Neuron (in vitro differentiated cells): ENCODE measurements around the gene U2AF1.
"Not testable (repeated sequence)": the region's sequence is repeated elsewhere in the genome, so short reads cannot be mapped to it uniquely, and the experiment has no call there.

ENCODE experiments used
- H2AFZ ChIP-seq: one replicate; pipeline ENCODE4 v1.6.1; 2013; ENCODE audit warnings: low read depth, mild to moderate bottlenecking, inconsistent platforms, low read length, moderate library complexity
- H3K27me3 ChIP-seq: one replicate; pipeline ENCODE4 v1.6.1; 2013; ENCODE audit warnings: low read length; ENCODE audit not compliant: insufficient read depth
- H3K36me3 ChIP-seq: one replicate; pipeline ENCODE4 v1.6.1; 2013; ENCODE audit warnings: low read length; ENCODE audit not compliant: insufficient read depth
- H3K4me1 ChIP-seq: one replicate; pipeline ENCODE4 v1.6.1; 2013; ENCODE audit warnings: low read length; ENCODE audit not compliant: insufficient read depth
- H3K4me3 ChIP-seq: 2 replicates; pipeline ENCODE4 v1.5.1; 2013; ENCODE audit warnings: mild to moderate bottlenecking, low read length, moderate library complexity
- H3K9me3 ChIP-seq: one replicate; pipeline ENCODE4 v1.6.1; 2013; ENCODE audit warnings: low read length

U2AF1 gene

DNA sequence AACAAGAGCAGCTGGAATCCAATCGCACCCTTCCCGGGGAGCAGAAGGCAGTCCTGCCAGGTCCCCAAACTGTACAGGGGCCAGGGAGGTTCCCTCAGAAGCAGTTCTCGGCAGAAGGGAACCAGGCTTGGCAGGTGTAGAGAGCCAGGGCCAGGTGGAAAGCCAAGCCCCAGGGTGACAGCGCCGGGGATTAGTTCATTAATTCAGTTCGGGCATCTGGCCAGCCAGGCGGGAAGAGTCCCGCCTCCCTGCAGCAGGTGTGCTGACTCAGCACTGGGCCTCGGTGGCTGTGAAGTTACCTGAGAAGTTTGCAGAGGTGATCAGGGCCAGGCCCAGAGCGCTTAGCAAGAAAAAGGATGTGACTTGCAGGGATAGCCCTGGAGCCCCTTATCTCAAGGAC, 37.7 kb downstream of the U2AF1 start:
- H3K4me1 ChIP-seq, H2AFZ ChIP-seq, H3K27me3 ChIP-seq: not testable (repeated sequence)

DNA sequence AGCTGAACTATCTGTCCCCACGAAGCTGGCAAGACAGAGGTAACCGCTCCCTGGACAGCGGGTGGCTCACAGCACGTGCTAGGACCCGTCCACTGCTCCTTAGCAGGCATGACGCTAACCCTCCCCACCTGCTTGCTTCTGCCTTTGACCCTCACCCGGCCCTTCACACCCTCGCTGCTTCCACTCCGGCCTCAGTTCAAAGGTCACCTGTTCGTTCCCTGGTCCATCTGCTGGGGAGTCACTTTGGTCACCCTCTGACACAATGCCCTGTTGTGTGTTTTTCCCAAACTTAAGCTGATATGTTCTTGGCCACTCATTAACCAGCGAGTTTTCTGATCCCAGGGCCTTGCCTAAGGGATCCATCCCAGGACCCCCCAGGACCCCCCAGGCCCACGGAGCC, 39.3 kb downstream of the U2AF1 start:
- H3K36me3 ChIP-seq, H3K4me1 ChIP-seq, H2AFZ ChIP-seq, H3K27me3 ChIP-seq, H3K9me3 ChIP-seq, H3K4me3 ChIP-seq: not testable (repeated sequence)

More for the DNA sequence above, 37.7 kb downstream of the U2AF1 start:
- not testable (repeated sequence) for H3K36me3 ChIP-seq, H3K9me3 ChIP-seq, H3K4me3 ChIP-seq

DNA sequence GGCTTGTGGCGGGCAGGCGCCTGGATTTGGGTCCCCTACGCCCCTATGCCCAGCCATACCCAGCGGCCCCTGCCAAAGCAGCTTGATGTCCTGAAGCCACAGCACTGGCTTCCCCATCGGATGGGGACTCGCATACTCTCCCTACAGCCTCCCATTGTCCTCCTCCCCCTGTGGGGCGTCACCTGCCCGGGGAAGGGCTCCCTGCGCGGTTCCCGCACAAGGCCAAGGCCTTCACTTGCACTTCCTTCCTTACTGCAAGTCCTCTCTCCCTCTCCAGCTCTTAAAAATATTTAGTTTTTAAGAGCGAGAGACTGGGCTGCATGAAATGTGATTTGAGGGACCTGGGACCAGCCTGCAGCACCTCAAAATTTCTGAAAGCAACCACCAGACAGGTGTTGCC, 40.7 kb downstream of the U2AF1 start:
- not testable (repeated sequence) for H3K36me3 ChIP-seq, H3K27me3 ChIP-seq, H3K4me3 ChIP-seq, H3K9me3 ChIP-seq, H2AFZ ChIP-seq, H3K4me1 ChIP-seq

DNA sequence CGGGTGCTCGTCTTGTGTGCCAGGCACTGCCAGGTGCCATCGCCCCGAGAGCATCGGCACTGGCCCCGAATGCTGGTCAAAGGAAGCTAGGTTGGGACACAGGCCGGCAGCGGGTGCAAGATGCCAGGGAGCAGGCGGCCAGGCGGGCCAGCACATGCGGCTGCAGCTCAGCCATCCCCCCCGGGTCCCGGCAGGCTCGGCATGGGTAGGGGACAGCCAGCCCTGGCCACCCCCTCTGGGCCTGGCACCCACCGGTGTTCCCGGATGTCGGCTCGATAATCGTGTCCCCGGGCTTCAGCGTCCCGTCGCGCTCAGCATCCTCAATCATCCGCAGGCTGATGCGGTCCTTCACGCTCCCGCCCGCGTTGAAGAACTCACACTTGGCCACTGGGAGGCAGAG, 41.4 kb downstream of the U2AF1 start:
- not testable (repeated sequence) for H2AFZ ChIP-seq, H3K9me3 ChIP-seq, H3K36me3 ChIP-seq, H3K4me3 ChIP-seq, H3K27me3 ChIP-seq, H3K4me1 ChIP-seq

DNA sequence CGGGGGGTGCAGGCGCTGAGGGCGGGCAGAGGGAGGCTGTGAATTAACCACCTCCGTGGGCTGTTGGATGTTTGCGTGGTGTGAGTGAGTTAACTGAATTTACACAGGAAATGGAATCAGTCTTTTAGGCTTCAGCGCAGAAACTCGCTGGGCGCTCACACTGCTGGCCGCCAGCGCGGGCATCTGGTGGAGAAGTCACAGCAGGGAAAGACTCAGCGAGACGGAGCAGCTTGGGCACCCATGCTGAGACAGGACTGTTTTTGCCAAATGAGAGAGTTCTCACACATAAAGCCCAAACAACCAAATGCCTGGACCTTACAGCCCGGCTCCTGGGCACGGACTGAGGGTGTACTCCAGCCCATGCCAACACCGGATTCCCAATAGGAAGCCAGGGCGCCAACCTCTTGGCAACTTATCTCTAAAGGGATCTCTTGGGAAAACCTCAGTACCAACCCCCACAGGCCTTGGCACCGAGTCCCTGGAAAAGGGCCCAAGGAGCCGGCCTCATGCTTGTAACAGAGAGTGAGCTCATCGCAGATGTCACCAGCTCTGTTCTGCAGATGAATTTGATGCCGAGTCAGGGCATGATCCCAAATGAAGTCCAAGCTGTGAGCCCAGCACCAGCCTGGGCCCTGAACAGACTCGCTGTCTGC, 43.0 kb downstream of the U2AF1 start:
- not testable (repeated sequence) for H3K4me1 ChIP-seq, H3K9me3 ChIP-seq, H3K36me3 ChIP-seq, H3K27me3 ChIP-seq, H3K4me3 ChIP-seq, H2AFZ ChIP-seq

DNA sequence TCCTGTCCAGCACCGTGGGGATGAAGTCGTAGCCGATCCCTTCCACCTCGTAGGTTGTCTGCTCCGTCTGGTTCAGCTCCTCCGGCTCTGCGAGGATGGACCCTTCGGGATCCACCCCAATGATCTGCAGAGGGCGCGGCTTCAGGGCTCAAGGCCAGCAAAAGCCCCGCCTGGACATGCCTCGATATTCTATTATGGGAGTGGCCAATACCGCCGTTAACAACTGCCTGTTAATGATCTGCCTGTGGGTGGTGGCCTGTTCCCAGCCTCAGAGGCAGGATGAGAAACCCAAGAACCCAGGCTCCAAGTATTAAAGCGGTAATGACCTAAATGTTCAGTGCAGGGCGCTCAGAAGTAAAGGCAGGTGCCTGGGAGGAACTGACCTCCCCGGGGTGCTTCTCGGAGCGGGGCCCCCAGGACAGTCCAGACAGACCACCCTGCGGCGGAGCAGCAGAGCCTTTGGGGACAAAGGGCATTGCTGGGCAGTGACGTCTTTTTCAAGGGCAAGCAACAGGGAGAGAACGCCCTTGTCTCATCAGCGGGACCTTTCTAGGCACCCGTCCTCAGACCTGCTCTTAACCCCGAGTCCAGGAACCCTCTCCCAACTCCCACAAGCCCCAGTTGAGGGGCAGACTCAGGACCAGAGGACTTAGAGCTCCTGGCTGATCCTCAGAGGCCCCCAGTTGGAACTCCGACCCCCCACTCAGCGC, 44.3 kb downstream of the U2AF1 start:
- H2AFZ ChIP-seq, H3K36me3 ChIP-seq, H3K27me3 ChIP-seq, H3K4me3 ChIP-seq, H3K4me1 ChIP-seq, H3K9me3 ChIP-seq: not testable (repeated sequence)

DNA sequence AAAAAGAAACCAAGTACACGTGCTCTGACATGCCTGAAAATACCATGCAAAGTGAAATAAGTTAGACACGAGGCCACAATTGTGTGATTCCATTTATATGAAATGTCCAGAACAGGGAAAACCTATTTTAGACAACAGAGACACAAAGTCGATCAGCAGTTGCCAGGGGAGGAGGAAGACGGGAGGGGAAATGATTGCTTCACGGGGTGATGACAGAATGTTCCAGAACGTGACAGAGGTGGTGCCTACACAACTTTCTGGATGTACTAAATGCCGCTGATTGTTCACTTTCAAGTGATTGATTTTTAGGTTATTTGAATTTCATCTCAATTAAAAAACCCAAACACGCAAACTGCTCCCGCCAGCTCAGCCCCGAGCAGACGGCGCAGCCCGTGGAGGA, 54.3 kb downstream of the U2AF1 start:
- H3K4me3 ChIP-seq, H3K36me3 ChIP-seq, H3K4me1 ChIP-seq, H2AFZ ChIP-seq, H3K27me3 ChIP-seq, H3K9me3 ChIP-seq: not testable (repeated sequence)

DNA sequence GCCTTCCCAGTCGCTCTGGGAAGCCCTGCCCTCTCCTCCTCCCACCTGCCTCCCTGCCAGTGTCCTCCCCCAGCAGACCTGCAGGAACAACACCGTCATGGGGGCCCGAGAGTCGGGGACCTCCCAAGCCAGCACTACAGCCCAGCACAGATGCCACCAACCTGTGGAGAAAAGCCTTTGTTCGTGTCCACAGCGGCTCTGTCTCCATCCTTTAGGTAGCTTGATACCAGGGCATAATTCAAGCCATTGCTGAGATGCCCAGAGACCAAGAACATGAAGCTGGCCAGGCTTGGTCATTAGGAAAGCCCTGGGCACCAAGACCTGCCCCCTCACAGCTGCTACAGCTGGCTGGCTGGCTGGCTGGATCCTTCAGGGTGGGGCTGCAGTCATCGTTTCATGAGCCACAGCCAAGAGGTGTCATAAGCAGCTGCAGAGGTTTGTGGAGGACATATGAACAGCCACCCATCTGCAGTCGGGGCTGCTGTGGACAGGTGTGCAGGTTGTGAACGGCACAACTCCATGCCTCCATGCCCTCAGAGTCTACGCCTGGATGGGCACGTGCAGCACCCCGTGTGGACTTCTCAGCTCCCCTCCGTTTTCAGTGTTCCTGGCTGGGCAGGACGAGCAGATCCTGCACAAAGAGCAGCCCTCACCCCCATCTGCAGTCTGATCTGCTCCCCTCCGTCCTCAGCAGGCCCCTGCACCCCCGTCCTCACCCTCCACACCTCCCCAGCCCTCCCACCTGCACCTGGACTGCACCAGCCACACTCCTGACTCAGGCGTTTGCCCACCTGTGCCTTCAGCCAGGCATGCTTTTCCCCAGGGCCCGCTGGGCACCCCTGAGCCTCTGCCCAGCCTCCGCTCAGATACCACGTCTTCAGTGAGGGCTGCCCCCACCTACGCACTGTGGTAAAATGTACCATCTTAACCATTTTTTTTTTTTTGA, 61.2 kb downstream of the U2AF1 start:
- H3K4me1 ChIP-seq, H2AFZ ChIP-seq, H3K9me3 ChIP-seq, H3K27me3 ChIP-seq, H3K36me3 ChIP-seq, H3K4me3 ChIP-seq: not testable (repeated sequence)

DNA sequence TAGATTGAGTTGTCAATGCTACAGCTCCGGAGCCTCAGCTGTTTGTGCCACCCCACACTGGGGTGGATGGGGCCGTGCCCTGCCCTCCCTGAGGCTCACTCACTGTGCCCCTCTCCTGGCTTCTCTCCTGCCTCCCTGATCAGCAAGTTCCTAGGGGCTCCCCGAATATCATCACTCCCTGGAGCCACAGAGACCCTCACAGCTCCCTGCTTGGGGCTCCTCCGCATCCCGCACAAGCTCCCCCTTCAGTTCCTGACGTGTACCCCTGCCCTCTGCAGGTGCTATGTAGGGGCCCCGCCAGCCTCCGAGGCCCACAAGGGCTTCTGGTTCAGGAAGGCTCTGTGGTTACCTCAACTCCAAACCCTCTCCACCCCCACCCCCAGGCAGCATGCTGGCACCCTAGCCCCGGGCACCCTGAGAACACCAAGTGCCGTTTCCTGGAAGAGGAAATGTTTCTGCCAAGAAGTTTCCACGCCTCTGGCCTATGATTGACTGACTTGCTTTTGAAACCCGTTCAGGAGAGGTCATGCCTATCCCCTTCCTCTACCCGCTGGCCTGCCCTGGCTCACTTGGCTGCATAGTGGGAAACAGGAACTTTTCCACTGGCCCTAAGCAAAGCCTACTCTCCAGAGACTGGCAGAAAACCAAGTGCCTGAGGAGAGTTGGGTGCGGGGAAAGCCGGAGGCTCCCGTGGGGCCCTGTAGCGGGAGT, 62.0 kb downstream of the U2AF1 start:
- not testable (repeated sequence) for H3K36me3 ChIP-seq

DNA sequence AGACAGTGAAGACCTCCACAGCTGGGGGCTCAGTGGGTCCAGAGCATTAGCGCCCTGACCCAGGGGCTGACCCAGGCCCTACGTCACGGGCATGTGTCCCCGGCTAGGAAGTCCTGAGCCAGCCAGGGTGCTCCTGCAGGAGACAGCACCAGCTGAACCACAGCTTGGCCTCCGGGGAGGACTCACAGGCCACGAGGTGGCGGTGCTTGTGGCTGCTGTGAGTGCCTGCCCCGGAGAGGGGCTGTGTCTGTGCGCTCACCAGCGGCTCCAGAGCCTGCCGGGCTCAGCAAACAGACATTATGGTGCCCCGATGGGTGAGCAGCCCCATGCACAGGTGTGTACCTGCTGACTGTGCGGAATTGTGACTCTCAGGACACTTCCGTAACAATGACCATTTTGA, 62.8 kb downstream of the U2AF1 start:
- not testable (repeated sequence) for H3K4me3 ChIP-seq

More for the DNA sequence above, 62.0 kb downstream of the U2AF1 start:
- H3K4me3 ChIP-seq, H2AFZ ChIP-seq, H3K4me1 ChIP-seq, H3K27me3 ChIP-seq, H3K9me3 ChIP-seq: not testable (repeated sequence)

DNA sequence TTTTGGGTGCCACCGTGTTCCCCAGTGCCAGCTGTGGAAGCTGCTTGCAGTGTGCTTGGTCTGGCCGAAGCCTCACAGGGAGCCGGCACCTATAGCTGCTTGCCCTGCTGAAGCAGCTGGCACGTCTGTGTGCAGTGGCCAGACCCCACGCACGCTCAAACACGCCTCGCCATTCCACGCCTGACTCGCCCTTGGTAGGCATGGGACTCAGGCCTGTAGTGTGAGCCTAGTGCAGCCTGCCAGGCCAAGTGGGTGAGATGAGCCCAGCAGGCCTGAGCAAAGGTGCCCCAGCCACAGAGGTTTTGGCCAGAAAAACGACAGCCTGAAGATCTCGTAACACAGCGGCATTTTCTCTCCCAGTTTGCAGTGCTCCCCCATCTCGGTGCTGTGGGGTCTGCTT, 64.1 kb downstream of the U2AF1 start:
- H2AFZ ChIP-seq, H3K9me3 ChIP-seq, H3K4me3 ChIP-seq, H3K4me1 ChIP-seq, H3K27me3 ChIP-seq, H3K36me3 ChIP-seq: not testable (repeated sequence)

More for the DNA sequence above, 62.8 kb downstream of the U2AF1 start:
- not testable (repeated sequence) for H3K4me1 ChIP-seq, H2AFZ ChIP-seq, H3K9me3 ChIP-seq, H3K27me3 ChIP-seq, H3K36me3 ChIP-seq
